OCI-M2 (cell line): ENCODE results near the gene MMS19.
A peak's percentile ranks its signal among the peaks of the same experiment; 100 is the strongest.

Experiments used
- DNase-seq: peaks from one replicate; lab custom pipeline; 2025; ENCODE audit not compliant: unreplicated experiment; lab: John Stamatoyannopoulos, UW

The MMS19 gene, protein sequence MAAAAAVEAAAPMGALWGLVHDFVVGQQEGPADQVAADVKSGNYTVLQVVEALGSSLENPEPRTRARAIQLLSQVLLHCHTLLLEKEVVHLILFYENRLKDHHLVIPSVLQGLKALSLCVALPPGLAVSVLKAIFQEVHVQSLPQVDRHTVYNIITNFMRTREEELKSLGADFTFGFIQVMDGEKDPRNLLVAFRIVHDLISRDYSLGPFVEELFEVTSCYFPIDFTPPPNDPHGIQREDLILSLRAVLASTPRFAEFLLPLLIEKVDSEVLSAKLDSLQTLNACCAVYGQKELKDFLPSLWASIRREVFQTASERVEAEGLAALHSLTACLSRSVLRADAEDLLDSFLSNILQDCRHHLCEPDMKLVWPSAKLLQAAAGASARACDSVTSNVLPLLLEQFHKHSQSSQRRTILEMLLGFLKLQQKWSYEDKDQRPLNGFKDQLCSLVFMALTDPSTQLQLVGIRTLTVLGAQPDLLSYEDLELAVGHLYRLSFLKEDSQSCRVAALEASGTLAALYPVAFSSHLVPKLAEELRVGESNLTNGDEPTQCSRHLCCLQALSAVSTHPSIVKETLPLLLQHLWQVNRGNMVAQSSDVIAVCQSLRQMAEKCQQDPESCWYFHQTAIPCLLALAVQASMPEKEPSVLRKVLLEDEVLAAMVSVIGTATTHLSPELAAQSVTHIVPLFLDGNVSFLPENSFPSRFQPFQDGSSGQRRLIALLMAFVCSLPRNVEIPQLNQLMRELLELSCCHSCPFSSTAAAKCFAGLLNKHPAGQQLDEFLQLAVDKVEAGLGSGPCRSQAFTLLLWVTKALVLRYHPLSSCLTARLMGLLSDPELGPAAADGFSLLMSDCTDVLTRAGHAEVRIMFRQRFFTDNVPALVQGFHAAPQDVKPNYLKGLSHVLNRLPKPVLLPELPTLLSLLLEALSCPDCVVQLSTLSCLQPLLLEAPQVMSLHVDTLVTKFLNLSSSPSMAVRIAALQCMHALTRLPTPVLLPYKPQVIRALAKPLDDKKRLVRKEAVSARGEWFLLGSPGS

DNA sequence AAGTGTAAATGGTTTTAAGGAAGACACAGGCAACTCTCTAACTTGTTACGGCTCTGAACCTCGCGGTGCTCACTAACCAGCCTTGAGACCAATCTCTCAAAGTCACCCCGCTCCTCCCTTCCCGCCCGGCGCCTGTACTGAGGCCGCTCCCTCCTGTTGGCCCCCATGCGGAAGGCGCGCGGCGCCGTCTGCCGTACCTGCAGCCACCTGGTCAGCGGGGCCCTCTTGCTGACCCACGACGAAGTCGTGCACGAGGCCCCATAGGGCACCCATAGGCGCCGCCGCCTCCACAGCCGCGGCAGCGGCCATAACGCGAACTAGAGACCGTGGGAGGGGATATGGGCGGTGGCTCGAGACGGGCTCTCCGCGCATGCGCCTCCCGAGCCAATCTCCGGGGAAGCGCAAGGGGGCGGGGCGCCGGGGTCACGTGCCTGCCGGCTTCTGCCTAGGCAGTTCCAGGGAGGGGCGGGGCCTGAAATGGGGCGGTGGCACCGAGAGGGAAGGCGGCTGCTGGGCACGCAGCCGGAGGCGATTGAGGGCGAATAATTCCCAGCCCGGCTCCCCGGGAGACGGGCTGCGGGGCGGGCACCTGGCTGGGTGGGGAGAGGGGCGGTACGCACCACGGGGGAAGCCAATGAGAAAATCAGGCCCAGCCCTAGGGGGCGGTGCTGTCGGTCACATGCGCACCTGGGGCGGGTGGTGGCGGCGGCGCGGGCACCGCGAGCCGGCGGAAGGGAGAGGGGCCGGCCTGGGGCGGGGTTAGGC lies at the start of gene MMS19:
Gene MMS19 (minus strand): TSS at position 347 of the 765 bp plus-strand sequence. CDS start 38 bp downstream, at position 309.
- peak; percentile 95 for DNase-seq

DNA sequence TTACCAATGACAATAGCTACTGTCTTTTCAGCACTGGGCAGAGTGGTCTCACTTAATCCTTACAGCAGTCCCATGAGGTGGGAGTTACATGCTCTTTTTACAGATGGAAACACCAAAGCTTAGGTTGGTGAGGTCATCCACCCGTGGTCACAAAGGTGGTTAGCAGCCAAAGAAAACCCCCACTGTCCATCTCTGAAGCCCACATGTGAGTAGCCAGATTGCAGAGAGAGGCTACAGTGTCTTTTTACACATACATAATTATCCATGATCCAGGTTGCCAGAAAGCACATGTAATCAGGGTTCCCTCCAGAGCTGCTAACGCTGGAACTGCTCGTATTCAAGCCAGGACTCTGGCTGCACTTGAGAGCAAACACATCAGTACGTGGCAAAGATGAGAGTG lies 49.7 kb upstream of the MMS19 start:
- no peak for DNase-seq

DNA sequence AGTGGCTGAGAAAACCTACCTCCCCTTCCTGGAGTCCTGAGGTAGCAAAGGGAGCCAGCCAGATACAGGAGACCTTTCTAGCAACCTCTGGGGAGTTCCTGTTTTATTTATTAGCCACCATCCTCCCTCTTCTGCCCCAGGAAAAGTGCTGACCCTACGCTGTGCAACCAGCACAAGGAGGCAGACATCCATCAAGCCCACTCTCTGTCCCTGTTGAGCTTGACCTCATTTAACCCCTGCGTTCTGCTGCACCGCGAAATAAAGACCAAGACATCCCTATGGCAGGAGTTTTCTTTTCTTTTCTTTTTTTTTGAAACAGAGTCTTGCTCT lies 49.0 kb upstream of the MMS19 start:
- DNase-seq = no peak

DNA sequence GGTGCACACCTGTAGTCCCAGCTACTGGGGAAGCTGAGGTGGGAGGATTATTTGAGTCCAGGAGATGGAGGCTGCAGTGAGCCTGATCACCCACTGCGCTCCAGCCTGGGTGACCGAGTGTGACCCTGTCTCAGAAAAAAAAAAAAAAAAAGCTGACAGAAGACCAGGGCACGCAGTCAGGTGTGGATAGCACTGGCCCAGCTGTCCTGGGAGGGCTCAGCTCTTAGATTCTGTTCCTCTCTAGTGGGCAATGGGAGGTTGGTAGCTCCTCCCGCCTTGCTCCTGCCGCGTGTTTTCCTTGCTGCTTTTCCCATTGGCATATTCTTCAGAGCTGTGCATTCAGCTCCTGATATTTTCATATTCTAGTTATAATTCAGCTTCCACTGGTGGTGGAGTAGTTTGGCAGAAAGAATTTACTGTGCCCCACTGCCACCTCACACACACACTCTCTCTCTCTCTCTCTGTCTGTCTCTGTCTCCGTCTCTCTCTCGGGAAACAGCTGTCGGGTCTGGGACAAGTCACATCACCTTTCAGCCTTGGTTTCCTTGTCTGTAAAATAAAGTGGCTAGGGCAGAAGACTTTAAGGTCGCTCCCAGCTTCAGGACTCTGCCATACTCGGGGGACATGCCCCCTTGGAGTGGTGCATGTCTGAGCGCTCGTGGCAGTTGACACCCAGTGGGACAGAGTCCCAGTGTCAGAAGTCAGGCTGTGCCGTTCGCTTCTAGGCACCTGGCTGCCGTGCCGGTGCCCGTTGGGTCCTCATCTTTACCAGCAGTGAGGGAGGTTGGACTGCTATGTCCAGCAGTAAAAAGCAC lies 48.4 kb upstream of the MMS19 start:
- DNase-seq = no peak

DNA sequence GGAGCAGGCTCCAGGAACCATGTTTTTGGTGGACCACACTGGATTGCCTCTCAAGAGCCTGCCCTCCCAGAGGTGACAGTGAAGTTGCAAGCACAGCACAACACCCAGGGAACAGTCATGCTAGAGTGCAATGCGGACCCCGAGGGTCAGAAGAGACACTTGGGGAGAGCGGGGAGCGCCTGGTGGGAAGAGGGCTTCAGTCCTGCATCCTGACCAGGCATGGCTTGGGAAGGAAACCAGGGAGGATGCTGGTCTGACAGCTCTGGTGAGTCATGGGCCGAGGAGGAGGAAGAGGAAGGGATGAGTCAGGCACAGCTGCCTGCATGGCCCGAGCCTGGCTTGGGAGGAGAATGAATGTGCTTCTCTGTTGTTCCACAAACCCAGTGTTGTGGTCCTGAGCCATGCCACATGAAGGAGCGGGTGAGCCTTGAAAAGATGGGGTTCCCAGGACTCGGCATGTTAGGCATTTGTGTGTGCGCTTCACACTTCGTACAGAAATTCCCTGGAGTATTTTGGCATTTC lies 44.9 kb upstream of the MMS19 start:
- DNase-seq = peak; percentile 20

DNA sequence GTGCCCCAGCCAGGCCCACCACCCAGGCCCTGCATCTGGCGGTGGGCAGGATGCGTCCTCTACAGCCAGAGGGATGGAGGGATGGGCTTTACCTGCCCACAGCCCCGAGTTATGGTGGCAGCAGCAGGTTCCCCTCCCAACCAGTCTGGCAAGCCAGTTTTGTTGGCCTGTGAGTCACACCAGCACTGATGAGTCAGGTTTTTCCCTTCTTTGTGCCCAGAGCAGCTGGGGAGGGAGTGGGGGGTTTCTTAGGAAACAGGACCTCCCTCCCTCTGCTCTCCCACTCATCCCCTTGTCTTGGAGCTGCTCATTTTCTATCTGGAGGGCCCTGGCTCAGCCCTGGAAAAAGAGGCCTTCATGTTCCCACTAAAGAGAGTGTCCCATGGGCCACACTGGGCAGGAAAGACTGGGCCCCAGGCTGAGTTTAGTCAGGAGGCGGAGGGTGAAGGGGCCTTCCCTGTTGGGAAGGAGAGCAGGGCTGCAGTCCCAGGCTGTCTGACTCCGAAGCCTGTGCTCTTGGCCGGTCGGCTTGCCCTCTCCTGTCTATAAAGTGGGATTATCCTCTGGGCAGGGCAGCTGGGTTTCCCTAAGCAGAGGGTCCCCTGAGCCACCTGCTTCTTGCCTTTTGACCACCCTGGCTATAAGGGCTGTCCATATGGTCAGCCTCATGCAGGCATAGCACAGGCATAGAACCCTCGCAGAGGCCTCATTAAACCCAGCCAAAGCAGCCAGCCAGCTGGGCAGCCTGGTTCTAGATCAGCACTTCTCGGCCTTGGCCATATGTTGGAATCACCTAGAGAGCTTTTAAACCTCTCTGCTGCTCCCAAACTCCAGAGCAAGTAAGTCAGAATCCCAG lies 44.2 kb upstream of the MMS19 start:
- DNase-seq = no peak

DNA sequence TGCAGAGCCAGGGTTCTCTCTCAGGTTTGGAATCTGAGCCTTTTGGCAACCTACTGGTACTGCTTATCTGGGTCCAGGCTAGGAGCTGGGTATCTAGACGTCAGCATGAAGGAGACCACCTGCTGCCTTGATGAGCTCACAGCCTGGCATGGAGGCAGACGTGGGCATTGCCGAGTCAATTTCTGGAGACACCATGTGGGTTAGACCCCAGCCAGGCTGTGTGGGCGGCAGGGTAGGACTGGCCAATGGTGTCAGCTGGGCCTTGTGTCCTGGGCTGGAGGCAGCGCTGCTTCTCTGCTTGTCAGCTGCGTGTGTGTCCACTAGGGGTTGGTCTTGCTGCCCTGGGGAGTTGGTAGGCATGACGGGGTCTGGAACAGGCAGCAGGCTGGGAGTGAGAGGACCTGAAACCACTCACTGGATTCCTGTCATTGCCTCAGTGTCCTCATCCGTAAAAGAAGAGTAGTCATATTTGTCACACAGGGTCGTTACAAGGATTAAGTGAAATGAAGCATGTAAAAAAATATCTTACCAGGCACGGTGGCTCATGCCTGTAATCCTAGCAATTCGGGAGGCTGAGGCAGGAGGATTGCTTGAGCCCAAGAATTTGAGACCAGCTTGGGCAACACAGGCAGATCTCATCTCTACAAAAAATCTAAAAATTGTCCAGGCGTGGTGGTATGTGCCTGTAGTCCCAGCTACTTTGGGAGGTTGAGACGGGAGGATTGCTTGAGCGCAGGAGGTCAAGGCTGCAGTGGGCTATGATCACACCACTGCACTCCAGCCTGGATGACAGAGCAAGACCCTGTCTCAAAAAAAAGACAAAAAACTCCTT lies 42.7 kb upstream of the MMS19 start:
- DNase-seq = no peak

DNA sequence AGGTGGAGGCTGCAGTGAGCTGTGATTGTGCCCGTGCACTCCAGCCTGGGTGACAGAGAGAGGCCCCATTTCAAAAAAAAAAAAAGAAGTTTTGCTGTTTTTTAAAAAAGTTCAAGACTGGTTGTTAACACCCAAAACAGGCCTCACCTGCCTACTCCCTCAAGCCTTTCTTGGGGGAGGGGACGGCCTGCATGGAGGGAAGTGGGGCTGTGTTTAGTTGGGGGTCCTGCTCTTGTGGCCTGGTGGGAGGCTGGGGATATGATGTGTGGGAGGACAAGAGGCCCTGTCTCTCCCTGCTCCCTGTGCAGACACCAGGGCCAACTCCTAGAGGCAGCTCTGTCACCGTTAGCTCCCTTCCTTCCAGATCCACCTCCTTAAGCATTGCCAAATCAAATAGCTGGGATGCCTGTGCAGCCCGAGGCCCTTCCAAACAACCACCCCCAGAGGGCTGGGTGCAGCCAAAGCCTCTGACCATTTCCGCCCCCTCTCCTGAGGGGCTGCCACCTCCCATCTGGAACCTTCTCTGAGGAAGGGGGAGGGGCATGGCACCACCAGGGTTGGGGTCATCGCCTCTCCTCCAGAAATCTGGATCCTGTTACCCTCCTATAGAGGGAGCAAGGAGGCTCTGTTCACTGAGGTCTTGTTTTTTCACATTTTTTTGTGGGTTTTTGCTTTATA lies 41.4 kb upstream of the MMS19 start:
- DNase-seq = no peak

DNA sequence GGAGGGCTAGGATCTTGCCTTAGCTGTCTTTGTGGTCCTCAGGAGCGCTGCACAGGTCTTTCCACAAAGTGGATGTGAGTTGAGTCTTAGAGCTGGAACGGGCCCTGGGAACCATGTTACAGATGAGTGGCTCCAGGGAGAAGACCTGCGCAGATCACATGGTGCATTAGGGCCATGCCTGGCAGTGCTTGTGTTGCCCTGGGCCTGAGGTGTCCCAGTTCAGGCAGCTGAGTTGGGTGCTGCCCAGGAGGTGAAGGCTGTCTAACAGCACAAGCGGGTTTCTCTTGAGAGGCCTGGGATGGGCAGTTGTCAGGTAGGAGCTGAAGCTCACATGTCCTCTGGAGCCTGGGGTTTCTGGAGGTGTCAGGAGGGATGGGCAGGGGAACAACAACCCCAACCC lies 40.6 kb upstream of the MMS19 start:
- no peak for DNase-seq

DNA sequence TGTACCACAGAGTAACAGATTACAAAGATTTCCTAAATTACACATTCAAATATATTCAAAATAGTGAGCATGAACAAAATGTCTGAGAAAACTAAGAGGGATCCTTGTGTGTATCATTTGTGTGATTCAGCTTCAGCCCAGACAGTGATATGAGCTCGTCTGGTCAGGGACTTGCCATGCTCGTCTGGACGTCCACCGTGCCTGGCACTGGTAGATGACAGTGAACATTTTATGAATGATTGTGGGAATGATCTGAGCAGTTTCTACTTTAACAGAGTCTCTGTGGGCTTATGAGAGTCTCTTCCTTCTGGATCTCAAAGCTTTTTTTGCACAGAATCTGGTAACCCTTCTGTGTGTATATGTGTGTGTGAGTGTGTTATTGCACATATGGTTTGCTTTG lies 40.2 kb upstream of the MMS19 start:
- DNase-seq = no peak

DNA sequence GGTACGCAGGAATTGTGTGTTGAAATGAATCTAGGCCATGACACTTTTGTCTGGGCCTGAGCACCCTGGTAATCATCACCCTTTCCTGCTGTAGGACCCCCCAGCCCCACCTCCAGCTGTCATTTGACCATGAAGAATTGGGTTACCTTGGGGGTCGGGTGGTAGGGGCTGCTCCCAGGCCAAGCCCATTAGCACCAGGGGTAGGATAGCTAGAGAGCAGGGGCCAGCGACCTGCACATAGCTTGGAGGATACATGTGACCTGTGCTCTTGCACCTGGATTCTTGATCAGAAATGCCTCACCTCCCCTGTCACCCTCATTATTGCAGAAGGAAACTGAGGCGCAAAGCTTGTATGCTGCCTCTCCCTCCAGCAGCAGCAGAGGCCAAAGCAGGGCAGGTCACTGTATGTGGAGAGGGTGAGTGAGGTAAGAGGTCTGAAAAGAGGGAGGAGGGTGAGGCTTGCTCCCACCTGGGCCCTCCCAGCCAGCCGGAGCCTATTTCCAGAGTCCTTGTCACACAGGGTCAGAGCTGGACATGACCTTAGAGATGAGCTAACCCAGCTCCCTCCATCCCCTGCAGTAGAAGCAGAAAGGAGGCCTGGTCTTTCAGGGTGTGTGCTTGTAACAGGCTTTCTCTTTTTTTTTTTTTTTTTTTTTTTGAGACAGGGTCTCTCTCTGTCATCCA lies 39.1 kb upstream of the MMS19 start:
- DNase-seq = no peak

DNA sequence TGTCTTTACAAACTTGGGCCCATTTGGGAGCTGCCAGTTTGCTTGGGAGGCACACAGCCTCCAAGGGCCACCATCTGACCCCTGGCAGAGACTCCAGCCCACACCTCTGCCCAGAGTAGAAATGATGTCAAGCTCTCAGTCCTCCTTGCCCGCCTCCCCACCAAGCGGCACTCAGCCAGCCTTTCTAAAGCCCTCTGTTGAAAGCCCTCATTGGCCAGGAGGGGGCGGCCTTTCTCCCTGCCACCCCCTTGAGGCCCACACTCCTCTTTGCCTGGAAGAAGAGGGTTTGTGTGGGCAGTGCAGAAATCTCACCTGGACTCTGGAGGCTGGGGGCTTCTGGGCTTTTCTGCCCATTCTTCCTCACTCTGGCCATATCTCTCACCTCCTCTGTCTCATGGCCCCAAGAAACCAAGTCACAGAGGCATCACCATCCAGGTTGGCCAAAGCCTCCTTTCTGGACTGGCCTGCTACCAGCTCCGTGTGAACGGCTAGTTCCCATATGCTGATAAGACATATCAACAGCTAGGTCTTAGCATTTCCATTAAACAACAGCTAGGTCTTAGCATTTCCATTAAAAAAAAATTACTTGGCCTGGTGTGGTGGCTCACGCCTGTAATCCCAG lies 36.6 kb upstream of the MMS19 start:
- no peak for DNase-seq

DNA sequence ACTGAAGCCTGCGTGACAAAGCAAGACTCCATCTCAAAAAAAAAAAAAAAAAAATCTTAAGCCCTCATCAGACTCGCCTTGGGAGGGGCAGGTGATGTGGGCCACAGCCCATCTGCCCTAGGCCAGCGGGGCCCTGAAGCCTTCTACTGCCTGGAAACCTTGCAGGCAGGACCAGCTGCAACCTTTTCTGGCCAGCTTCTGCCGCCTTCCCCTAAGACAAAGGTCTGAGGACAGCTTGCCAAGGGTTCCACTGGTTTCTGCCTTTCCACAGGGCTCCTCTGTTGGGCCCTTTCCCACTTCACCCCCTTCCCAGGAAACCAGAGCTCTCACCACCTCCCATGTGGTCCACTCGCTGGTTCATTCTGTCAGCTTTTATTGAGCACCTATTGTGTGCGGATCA lies 35.7 kb upstream of the MMS19 start:
- DNase-seq = no peak

DNA sequence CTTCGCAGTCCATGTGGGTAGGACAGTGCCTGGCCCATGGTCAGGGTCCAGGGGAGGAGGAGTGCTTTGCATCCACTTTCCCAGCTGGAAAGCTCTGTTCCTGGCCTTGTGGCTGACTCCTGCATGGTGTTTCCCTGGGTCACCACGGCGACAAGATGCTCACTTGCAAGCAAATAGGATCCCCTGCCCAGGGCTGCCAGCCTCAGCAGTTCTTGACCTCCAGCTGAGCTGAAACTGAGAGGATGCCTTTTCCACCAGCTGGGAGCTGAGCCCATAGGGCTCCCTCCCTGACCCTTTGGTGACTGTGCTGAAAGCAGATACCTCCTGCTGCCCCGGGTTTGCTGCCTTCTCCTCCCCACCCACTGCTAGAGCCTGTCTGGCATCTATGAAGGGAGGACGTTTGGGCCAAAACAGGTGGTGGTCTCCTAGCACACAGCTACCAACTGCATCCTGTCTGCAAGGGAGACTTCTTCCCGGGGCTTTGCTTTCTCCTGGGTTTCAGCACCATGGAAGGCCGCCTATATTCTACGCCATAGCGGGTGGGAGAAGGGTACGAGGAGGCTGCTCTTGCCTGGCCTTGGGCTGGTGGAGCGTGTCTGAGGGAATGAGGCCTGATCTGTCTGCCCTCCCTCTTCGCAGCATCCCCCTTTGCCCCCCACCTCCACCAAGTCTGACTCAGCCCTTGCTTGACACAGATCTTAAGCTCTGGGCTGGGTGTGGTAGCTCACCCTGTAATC lies 34.9 kb upstream of the MMS19 start:
- no peak for DNase-seq

DNA sequence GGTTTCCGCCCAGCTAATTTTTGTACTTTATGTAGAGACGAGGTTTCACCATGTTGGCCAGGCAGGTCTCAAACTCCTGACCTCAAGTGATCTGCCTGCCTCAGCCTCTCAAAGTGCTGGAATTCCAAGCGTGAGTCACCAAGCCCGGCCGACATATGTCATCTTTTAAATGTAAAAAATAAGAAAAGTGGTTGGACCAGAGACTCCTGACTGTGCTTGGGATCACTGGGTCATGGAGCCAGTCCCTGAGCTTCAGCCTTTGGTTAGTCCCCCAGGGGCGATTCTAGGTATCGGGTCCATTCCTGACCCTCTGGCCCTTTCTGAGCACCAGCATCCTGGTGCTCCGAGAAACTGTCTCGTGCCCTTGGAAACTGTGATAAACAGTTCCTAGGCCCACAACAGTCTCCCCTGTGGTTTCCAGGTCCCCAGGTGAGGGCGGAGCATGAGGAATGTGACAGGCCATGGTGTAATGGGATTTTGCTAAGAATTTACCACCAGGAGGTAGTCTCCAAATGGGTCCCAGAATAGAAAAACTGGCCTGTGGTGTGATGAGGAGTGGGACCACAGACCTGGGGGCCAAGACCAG lies 33.3 kb upstream of the MMS19 start:
- DNase-seq = no peak
